NCI-H1930 (cell line): ENCODE data around the gene SNAP91.
A peak's percentile ranks its signal among the peaks of the same experiment; 100 is the strongest.
"Not testable (repeated sequence)": the region's sequence is repeated elsewhere in the genome, so short reads cannot be mapped to it uniquely, and the experiment has no call there.

ENCODE experiments used
- DNase-seq, 2 experiments: peaks; one replicate each; lab custom pipeline; 2025; lab: John Stamatoyannopoulos, UW

SNAP91 gene

GRCh38 chr6:83708970-83709747 lies at the start of gene SNAP91:
TSS of gene SNAP91 (minus strand) at chr6:83709101. CDS start at chr6:83707927, 1,174 bp downstream.
- peak; percentile 79 to 81 for DNase-seq

GRCh38 chr6:83758533-83758932 lies 49.6 kb upstream of the SNAP91 start:
- DNase-seq = no peak

GRCh38 chr6:83757021-83757420 lies 48.1 kb upstream of the SNAP91 start:
- DNase-seq = no peak

- no peak for DNase-seq
Measured at GRCh38 chr6:83756565-83756964, 47.7 kb upstream of the SNAP91 start.

- DNase-seq = not testable (repeated sequence)
Measured at GRCh38 chr6:83752375-83752774, 43.5 kb upstream of the SNAP91 start.

- DNase-seq = no peak
Measured at GRCh38 chr6:83741089-83741488, 32.2 kb upstream of the SNAP91 start.

GRCh38 chr6:83735461-83735860 lies 26.6 kb upstream of the SNAP91 start:
- no peak for DNase-seq

GRCh38 chr6:83729871-83730270 lies 21.0 kb upstream of the SNAP91 start:
- no peak for DNase-seq

- no peak for DNase-seq
Measured at GRCh38 chr6:83722876-83723275, 14.0 kb upstream of the SNAP91 start.

- DNase-seq = no peak
Measured at GRCh38 chr6:83717809-83718208, 8.9 kb upstream of the SNAP91 start.

- no peak for DNase-seq
Measured at GRCh38 chr6:83711958-83712357, 3.1 kb upstream of the SNAP91 start.

- DNase-seq = no peak
Measured at GRCh38 chr6:83709748-83710050, 798 bp upstream of the SNAP91 start.

- no peak for DNase-seq
Measured at GRCh38 chr6:83708546-83708969, 343 bp downstream of the SNAP91 start.

GRCh38 chr6:83707829-83708545 lies 914 bp downstream of the SNAP91 start:
- DNase-seq = peak; percentile 38 to 53

- DNase-seq = no peak
Measured at GRCh38 chr6:83702749-83703148, 6.2 kb downstream of the SNAP91 start.

GRCh38 chr6:83702077-83702476 lies 6.8 kb downstream of the SNAP91 start:
- DNase-seq = no peak

GRCh38 chr6:83696674-83697073 lies 12.2 kb downstream of the SNAP91 start:
- DNase-seq = no peak

- DNase-seq = no peak
Measured at GRCh38 chr6:83685481-83685880, 23.4 kb downstream of the SNAP91 start.

- no peak for DNase-seq
Measured at GRCh38 chr6:83677791-83678190, 31.1 kb downstream of the SNAP91 start.

GRCh38 chr6:83637953-83638352 lies 70.9 kb downstream of the SNAP91 start:
- DNase-seq = no peak

GRCh38 chr6:83636800-83637199 lies 72.1 kb downstream of the SNAP91 start:
- DNase-seq = no peak

GRCh38 chr6:83633609-83634008 lies 75.3 kb downstream of the SNAP91 start:
- no peak for DNase-seq

- DNase-seq = no peak
Measured at GRCh38 chr6:83633149-83633548, 75.8 kb downstream of the SNAP91 start.

GRCh38 chr6:83629908-83630307 lies 79.0 kb downstream of the SNAP91 start:
- DNase-seq = not testable (repeated sequence)
